Measurements from ENCODE around the gene EEF1G.
A peak's percentile ranks its signal among the peaks of the same experiment; 100 is the strongest.
"Not testable (repeated sequence)": the region's sequence is repeated elsewhere in the genome, so short reads cannot be mapped to it uniquely, and the experiment has no call there.

EEF1G gene

DNA sequence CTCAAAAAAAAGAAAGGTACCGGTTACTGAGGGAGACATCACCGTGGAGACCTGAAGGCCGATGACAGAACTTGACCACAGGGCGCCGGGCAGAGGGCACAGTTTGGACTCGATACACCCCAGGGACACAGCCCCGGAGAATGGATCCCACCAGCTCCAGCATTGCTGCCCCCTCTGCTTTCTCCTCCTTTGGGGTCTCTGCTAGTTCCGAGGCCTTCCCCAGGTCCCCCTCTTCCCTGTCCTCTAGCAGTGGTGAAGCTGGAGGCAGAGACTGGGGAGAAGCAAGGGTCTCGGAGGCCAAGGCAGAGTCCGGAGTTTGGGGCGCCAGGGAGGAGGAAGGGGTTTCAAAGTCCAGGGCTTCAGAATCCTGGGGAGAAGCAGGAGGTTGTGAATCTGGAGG is 4.8 kb upstream of the EEF1G start:
- Histone ChIP-seq H3K36me3 (ENCODE audit: control insufficient read depth, insufficient read depth, low read length) (peaks cover 34% of the 10 kb centered on the region), H3K4me3 (ENCODE audit: insufficient read depth, low read depth, low read length, poor library complexity, severe bottlenecking) (no peak overlapping the region), H3K4me1 (ENCODE audit: control insufficient read depth, insufficient read depth, low read length, poor library complexity, severe bottlenecking) (no peaks in the 10 kb centered on the region)

DNA sequence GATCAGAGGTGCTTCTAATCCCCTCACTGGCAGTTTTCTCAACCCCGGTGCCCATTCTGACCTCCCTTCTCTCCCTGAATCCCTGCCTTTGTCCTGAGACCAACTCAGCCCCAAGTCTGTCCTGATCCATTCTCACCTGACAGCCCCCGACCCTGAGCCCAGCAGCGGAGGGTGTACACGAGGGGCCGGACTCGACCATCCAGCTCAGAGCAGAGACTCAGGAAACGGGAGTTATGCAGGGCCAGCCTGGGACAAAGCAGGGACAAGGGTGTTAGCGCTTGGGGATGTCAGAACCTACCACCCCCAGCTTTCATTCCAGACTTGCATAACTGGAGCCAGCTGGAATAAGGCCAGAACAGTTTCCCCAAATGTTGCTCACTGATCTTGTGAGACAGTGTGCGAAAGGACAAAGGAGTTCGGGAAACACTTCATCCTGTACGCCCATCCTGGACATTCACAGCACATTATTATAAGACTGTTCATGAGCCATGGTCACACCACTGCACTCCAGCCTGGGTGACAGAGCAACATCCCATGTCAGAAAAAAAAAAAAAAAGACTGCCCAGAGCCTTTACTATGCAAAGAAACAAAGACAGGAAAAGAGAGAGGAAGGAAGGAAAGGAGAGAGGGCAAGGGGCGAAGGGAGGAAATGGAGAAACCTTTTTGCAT is 3.5 kb upstream of the EEF1G start:
- Histone ChIP-seq H3K36me3 (ENCODE audit: control insufficient read depth, insufficient read depth, low read length) (peaks cover 30% of the 10 kb centered on the region), H3K27me3 (replicated peaks; ENCODE audit: control insufficient read depth, insufficient read depth, low read length, poor library complexity, severe bottlenecking) (no peaks in the 10 kb centered on the region)
- no peak for DNase-seq

More for the DNA sequence above, 4.8 kb upstream of the EEF1G start:
- Histone ChIP-seq H3K27me3 (replicated peaks; ENCODE audit: control insufficient read depth, insufficient read depth, low read length, poor library complexity, severe bottlenecking) (no peaks in the 10 kb centered on the region), H3K9me3 (ENCODE audit: control insufficient read depth, low read length) (no peaks in the 10 kb centered on the region), H3K27ac (ENCODE audit: insufficient read depth, low read length, poor library complexity, severe bottlenecking) (no peak overlapping the region)
- DNase-seq = no peak

DNA sequence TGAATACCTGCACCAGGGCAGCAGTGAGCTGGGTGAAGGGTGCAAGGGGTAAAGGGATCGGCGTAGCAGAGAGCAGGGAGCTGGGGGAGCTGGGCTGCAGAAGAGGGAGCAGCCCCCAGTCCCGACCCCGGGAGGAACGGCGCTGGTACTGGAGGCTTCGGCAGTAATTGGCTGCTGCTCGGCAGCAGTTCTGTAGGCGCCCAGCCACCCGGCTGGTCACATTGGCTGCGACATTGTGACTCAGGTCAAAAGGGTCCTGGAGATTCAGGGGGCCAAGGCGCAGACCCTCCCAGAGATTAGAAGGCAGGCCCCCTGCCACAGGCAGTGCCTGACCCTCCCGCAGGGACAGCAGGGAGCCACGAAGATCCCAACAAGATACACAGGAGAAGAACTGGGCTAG is 2.1 kb upstream of the EEF1G start:
- Histone ChIP-seq H3K27ac (ENCODE audit: insufficient read depth, low read length, poor library complexity, severe bottlenecking) (no peak overlapping the region), H3K36me3 (ENCODE audit: control insufficient read depth, insufficient read depth, low read length) (peaks cover 34% of the 10 kb centered on the region)

More for the DNA sequence above, 3.5 kb upstream of the EEF1G start:
- no peak overlapping the region for H3K27ac ChIP-seq (ENCODE audit: insufficient read depth, low read length, poor library complexity, severe bottlenecking)
- peaks cover 12% of the 10 kb centered on the region for H3K4me1 ChIP-seq (ENCODE audit: control insufficient read depth, insufficient read depth, low read length, poor library complexity, severe bottlenecking)
- no peaks in the 10 kb centered on the region for H3K9me3 ChIP-seq (ENCODE audit: control insufficient read depth, low read length)
- H3K4me3 ChIP-seq (ENCODE audit: insufficient read depth, low read depth, low read length, poor library complexity, severe bottlenecking) = no peak overlapping the region

DNA sequence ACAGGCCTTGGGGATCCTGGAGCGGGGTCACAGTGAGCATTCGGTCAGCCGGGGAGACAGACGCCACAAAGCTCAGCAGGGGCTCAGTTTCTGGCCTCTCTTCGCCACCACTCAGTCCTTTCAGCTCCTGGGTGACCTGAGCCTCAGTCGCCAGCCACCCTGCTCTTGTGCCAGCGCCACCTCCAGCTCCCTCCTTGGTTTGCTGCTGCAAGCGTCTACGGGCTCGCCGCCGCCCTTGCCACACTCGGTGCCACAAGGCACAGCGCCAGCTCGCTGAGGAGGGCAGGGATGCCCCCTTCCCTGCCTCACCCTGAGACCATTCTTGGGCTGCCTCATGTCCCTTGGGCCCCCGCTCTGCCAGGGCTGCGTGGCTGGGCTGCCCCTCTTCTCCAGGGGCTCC is 1.5 kb upstream of the EEF1G start:
- H3K27ac ChIP-seq (ENCODE audit: insufficient read depth, low read length, poor library complexity, severe bottlenecking) = no peak overlapping the region
- H3K36me3 ChIP-seq (ENCODE audit: control insufficient read depth, insufficient read depth, low read length) = peaks cover 39% of the 10 kb centered on the region
- H3K9me3 ChIP-seq (ENCODE audit: control insufficient read depth, low read length) = no peaks in the 10 kb centered on the region
- H3K4me3 ChIP-seq (ENCODE audit: insufficient read depth, low read depth, low read length, poor library complexity, severe bottlenecking) = no peak overlapping the region
- H3K4me1 ChIP-seq (ENCODE audit: control insufficient read depth, insufficient read depth, low read length, poor library complexity, severe bottlenecking) = peaks cover 15% of the 10 kb centered on the region
- no peaks in the 10 kb centered on the region for H3K27me3 ChIP-seq (replicated peaks; ENCODE audit: control insufficient read depth, insufficient read depth, low read length, poor library complexity, severe bottlenecking)
- no peak for DNase-seq

More for the DNA sequence above, 2.1 kb upstream of the EEF1G start:
- H3K27me3 ChIP-seq (replicated peaks; ENCODE audit: control insufficient read depth, insufficient read depth, low read length, poor library complexity, severe bottlenecking) = no peaks in the 10 kb centered on the region
- no peak overlapping the region for H3K4me3 ChIP-seq (ENCODE audit: insufficient read depth, low read depth, low read length, poor library complexity, severe bottlenecking)
- DNase-seq = no peak
- H3K4me1 ChIP-seq (ENCODE audit: control insufficient read depth, insufficient read depth, low read length, poor library complexity, severe bottlenecking) = peaks cover 15% of the 10 kb centered on the region
- no peaks in the 10 kb centered on the region for H3K9me3 ChIP-seq (ENCODE audit: control insufficient read depth, low read length)

DNA sequence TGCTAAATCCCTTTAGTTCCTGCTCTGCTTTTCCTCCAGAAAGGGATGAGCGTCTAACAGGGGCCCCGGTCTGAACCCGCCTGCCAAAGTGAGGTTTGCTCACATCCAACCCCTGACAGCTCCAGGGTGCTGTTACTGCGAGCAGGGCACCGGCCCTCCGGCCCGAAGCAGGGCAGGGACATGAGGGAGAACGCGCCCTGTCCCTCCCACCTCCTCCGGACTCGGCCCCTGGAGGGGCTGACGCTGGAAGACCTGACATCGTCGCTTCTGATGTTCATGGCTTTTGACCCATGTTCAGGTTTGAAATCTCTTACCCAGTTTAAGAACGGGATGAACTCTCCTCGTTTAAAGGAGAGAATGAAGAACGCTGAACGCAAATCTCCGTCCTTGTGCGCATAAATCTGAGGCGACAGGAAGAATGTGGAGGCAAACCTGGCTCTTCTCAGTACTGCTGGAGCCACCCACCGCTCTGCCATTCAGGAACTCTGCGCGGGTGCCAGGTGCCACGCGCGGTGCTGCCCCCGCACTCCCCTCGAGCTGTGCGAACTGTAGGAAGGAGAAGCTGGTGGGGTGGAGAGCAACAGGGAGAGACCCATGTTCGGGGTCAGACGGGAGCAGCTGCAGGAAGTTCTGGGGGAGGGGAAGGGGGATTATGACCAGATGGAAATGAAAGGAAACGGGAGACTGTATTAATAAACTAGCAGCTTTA is 826 bp upstream of the EEF1G start:
- peaks cover 45% of the 10 kb centered on the region for H3K36me3 ChIP-seq (ENCODE audit: control insufficient read depth, insufficient read depth, low read length)
- H3K4me1 ChIP-seq (ENCODE audit: control insufficient read depth, insufficient read depth, low read length, poor library complexity, severe bottlenecking) = peaks cover 15% of the 10 kb centered on the region
- H3K9me3 ChIP-seq (ENCODE audit: control insufficient read depth, low read length) = no peaks in the 10 kb centered on the region
- H3K27ac ChIP-seq (ENCODE audit: insufficient read depth, low read length, poor library complexity, severe bottlenecking) = peak overlapping the region; percentile 79
- DNase-seq = no peak
- H3K27me3 ChIP-seq (replicated peaks; ENCODE audit: control insufficient read depth, insufficient read depth, low read length, poor library complexity, severe bottlenecking) = no peaks in the 10 kb centered on the region
- H3K4me3 ChIP-seq (ENCODE audit: insufficient read depth, low read depth, low read length, poor library complexity, severe bottlenecking) = peak overlapping the region; percentile 84

DNA sequence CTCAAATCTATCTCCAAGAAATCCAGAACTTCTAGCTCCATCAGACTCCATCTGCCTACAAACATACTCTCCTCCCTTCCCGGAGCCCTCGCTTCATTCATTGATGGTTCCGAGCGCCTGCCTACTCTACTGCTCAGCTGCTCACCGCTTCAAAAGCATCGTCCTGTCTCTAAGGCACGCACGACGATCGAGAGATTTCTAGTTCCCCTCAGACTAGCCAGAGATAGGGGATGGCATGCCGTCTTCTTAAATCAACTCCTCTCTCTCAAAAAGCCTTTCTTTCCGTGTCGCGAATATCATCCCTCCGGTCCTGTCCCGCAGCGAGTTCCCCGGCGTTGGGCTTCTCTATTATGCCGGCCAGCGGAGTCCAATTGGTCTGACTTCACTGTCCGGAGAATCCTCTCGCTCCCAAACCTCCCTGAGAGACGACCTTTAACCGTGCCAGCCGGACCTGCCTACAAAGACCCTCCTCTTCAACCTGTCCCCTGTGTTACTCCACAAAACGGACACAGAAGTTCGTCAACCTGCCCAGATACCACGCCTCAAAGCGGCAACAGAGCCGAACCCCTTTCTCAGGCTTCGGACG is 592 bp downstream of the EEF1G start:
- peaks cover 35% of the 10 kb centered on the region for H3K36me3 ChIP-seq (ENCODE audit: control insufficient read depth, insufficient read depth, low read length)
- peak overlapping the region; percentile 97 for H3K4me3 ChIP-seq (ENCODE audit: insufficient read depth, low read depth, low read length, poor library complexity, severe bottlenecking)
- H3K27ac ChIP-seq (ENCODE audit: insufficient read depth, low read length, poor library complexity, severe bottlenecking) = peak overlapping the region; percentile 84
- H3K9me3 ChIP-seq (ENCODE audit: control insufficient read depth, low read length) = no peaks in the 10 kb centered on the region
- H3K27me3 ChIP-seq (replicated peaks; ENCODE audit: control insufficient read depth, insufficient read depth, low read length, poor library complexity, severe bottlenecking) = no peaks in the 10 kb centered on the region
- no peak for DNase-seq
- H3K4me1 ChIP-seq (ENCODE audit: control insufficient read depth, insufficient read depth, low read length, poor library complexity, severe bottlenecking) = peaks cover 18% of the 10 kb centered on the region

DNA sequence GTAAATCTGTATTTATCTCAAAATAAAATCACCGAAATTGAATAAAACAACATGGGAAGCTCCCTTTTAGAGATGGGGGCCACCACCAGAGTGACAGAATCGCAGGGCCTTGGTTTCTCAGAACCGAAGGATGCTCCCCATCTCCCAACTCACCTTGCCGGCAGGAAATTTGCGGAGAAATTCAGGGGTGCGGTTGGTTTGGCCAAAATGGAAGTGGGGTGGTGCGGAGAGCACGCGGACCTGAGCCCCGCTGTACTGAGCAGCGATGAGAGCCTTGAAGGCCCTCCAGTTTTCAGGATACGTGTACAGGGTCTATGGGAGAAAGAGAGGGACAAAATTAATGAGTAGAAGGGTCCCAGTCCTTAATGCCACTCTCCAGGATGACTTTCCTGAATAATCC is 1.3 kb downstream of the EEF1G start:
- Histone ChIP-seq H3K27me3 (replicated peaks; ENCODE audit: control insufficient read depth, insufficient read depth, low read length, poor library complexity, severe bottlenecking) (no peaks in the 10 kb centered on the region), H3K36me3 (ENCODE audit: control insufficient read depth, insufficient read depth, low read length) (peaks cover 38% of the 10 kb centered on the region)
- no peak for DNase-seq

DNA sequence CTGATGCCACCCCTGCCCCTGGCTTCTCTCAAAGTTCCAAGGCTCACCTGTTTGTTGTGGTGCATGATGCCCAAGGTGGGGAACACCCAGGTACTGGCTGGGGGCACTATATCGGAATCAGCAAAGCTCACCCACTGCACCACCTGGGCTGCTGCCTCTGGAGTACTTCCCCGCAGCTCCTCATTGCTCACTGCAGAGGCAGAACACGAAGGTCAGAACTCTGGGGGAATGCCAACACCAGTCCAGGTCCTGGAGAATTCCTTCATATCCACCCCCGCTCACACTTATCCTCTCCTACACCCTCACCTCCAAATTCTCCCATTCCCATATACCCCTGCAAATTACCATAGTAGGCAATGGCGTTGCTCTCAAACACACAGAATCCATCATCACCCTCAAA is 2.2 kb downstream of the EEF1G start:
- Histone ChIP-seq H3K27ac (ENCODE audit: insufficient read depth, low read length, poor library complexity, severe bottlenecking) (peak overlapping the region; percentile 34), H3K4me1 (ENCODE audit: control insufficient read depth, insufficient read depth, low read length, poor library complexity, severe bottlenecking) (peaks cover 18% of the 10 kb centered on the region), H3K36me3 (ENCODE audit: control insufficient read depth, insufficient read depth, low read length) (peaks cover 40% of the 10 kb centered on the region)
- DNase-seq; H3K4me3 ChIP-seq (ENCODE audit: insufficient read depth, low read depth, low read length, poor library complexity, severe bottlenecking); H3K9me3 ChIP-seq (ENCODE audit: control insufficient read depth, low read length); H3K27me3 ChIP-seq (replicated peaks; ENCODE audit: control insufficient read depth, insufficient read depth, low read length, poor library complexity, severe bottlenecking): not testable (repeated sequence)

More for the DNA sequence above, 1.3 kb downstream of the EEF1G start:
- Histone ChIP-seq H3K4me1 (ENCODE audit: control insufficient read depth, insufficient read depth, low read length, poor library complexity, severe bottlenecking) (peaks cover 18% of the 10 kb centered on the region), H3K9me3 (ENCODE audit: control insufficient read depth, low read length) (no peaks in the 10 kb centered on the region), H3K27ac (ENCODE audit: insufficient read depth, low read length, poor library complexity, severe bottlenecking) (peak overlapping the region; percentile 84), H3K4me3 (ENCODE audit: insufficient read depth, low read depth, low read length, poor library complexity, severe bottlenecking) (peak overlapping the region; percentile 97)

DNA sequence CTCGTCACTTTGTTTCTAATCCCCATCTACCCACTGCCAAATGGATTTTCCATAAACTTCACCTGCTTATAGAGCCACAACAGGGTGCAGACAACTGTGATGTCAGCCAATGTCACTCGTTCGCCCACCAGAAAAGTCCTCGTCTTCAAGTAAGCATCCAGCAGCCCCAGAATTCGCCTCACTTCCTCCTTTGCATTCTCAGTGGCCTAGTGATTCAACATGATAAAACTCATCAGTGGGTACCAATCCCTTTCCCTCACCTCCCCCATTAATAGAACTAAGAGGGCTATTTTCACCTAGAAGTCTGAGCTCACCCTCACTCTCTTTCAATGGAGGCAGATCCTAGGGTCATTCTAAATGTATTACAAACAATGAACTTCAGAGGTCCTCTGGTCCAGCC is 2.8 kb downstream of the EEF1G start:
- not testable (repeated sequence) for H3K4me3 ChIP-seq (ENCODE audit: insufficient read depth, low read depth, low read length, poor library complexity, severe bottlenecking); DNase-seq; H3K27ac ChIP-seq (ENCODE audit: insufficient read depth, low read length, poor library complexity, severe bottlenecking); H3K27me3 ChIP-seq (replicated peaks; ENCODE audit: control insufficient read depth, insufficient read depth, low read length, poor library complexity, severe bottlenecking); H3K9me3 ChIP-seq (ENCODE audit: control insufficient read depth, low read length)
- peaks cover 18% of the 10 kb centered on the region for H3K4me1 ChIP-seq (ENCODE audit: control insufficient read depth, insufficient read depth, low read length, poor library complexity, severe bottlenecking)
- peaks cover 46% of the 10 kb centered on the region for H3K36me3 ChIP-seq (ENCODE audit: control insufficient read depth, insufficient read depth, low read length)

DNA sequence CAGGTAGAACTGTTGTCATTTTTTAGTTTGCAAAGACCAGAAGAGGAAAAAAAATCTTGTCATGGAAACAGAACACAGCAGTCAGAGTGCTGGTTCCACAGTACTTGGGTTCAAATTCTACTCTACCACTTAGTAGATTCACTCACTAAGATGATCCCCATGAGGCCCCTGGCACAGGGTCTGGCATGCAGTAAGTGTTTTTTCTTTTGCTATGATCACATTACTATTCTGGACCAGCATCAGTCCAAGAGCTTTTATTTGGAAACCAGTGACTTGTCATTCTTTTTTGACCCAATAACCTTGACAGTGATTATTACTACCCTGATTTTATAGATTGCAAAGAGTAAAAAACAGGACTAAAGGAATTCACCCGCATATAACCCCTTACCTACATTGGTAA is 4.1 kb downstream of the EEF1G start:
- peaks cover 18% of the 10 kb centered on the region for H3K4me1 ChIP-seq (ENCODE audit: control insufficient read depth, insufficient read depth, low read length, poor library complexity, severe bottlenecking)
- H3K9me3 ChIP-seq (ENCODE audit: control insufficient read depth, low read length) = no peaks in the 10 kb centered on the region
- H3K27ac ChIP-seq (ENCODE audit: insufficient read depth, low read length, poor library complexity, severe bottlenecking) = no peak overlapping the region
- H3K4me3 ChIP-seq (ENCODE audit: insufficient read depth, low read depth, low read length, poor library complexity, severe bottlenecking) = no peak overlapping the region
- peaks cover 55% of the 10 kb centered on the region for H3K36me3 ChIP-seq (ENCODE audit: control insufficient read depth, insufficient read depth, low read length)
- no peaks in the 10 kb centered on the region for H3K27me3 ChIP-seq (replicated peaks; ENCODE audit: control insufficient read depth, insufficient read depth, low read length, poor library complexity, severe bottlenecking)
- DNase-seq = no peak

Measured in effector memory CD4-positive, alpha-beta T cell (primary cell).